Measurements from ENCODE around the gene CC2D1B.

The CC2D1B gene

GRCh38 chr1:52365746-52366516 lies at the start of gene CC2D1B:
CC2D1B (minus strand) TSS chr1:52366205; CDS start chr1:52364620, 1,585 bp downstream.
- peak within 1 kb of the TSS; percentile 97 for H3K4me3 ChIP-seq
- TF ChIP-seq POLR2AphosphoS5 (IDR thresholded peaks at IDR 0.05; ENCODE audit: borderline replicate concordance, low read depth, low read length) (peak; percentile 93), FOXP2 (optimal IDR thresholded peaks at IDR 0.05; ENCODE audit: control extremely low read depth, extremely low read length, insufficient read depth) (no peak)

GRCh38 chr1:52414942-52415341 lies 48.9 kb upstream of the CC2D1B start:
- Histone ChIP-seq H3K4me3 (no peak overlapping the region), H3K9ac (ENCODE audit: insufficient read length) (no peak overlapping the region), H3K27ac (no peak overlapping the region), H3K9me3 (ENCODE audit: low read depth, low read length) (no peaks in the 10 kb centered on the region), H3K36me3 (ENCODE audit: insufficient read depth, low read length) (peaks cover 84% of the 10 kb centered on the region)
- no peak for TF ChIP-seq POLR2AphosphoS5 (IDR thresholded peaks at IDR 0.05; ENCODE audit: borderline replicate concordance, low read depth, low read length)
- no peak for TF ChIP-seq EZH2 (IDR thresholded peaks at IDR 0.05)
- no peak for TF ChIP-seq FOXP2 (optimal IDR thresholded peaks at IDR 0.05; ENCODE audit: control extremely low read depth, extremely low read length, insufficient read depth)
- no peak for DNase-seq (ENCODE audit: low read depth, low spot score)

More at GRCh38 chr1:52365746-52366516, at the start of gene CC2D1B:
- Histone ChIP-seq H3K9ac (ENCODE audit: insufficient read length) (peak within 1 kb of the TSS; percentile 74), H3K36me3 (ENCODE audit: insufficient read depth, low read length) (peaks cover 14% of the 10 kb centered on the region; the same call in 1 of the 2 replicates), H3K9me3 (ENCODE audit: low read depth, low read length) (no peaks in the 10 kb centered on the region), H3K27ac (peak within 1 kb of the TSS; percentile 67)
- peak; percentile 60 for DNase-seq (ENCODE audit: low read depth, low spot score)

DNA sequence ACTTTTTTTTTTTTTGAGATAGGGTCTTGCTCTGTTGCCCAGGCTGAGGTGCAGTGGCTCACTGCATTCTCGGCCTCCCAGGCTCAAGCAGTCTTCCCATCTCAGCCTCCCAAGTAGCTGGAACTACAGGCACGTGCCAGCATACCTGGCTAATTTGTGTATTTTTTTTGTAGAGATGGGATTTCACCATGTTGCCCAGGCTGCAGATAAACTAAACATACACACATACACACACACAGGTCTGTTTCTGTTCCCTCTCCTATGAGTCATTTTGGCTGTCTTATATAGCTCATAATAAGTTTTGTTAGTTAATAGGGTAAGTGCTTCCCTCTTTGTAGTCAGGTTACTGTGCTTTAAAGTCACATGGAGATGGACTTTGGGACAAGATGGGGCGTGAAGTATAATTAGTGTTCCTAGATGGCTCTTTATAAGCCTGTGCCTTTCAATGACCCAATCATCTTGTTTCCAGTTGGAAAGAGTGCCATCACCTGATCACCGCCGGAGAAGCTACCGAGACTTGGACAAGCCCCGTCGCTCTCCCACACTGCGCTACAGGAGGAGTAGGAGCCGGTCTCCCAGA lies 47.5 kb upstream of the CC2D1B start:
- no peak overlapping the region for H3K4me3 ChIP-seq
- H3K36me3 ChIP-seq (ENCODE audit: insufficient read depth, low read length) = peaks cover 85% of the 10 kb centered on the region
- TF ChIP-seq POLR2AphosphoS5 (IDR thresholded peaks at IDR 0.05; ENCODE audit: borderline replicate concordance, low read depth, low read length) (no peak), FOXP2 (optimal IDR thresholded peaks at IDR 0.05; ENCODE audit: control extremely low read depth, extremely low read length, insufficient read depth) (no peak), EZH2 (IDR thresholded peaks at IDR 0.05) (no peak)
- no peak overlapping the region for H3K9ac ChIP-seq (ENCODE audit: insufficient read length)
- no peak for DNase-seq (ENCODE audit: low read depth, low spot score)
- H3K27ac ChIP-seq = no peak overlapping the region
- no peaks in the 10 kb centered on the region for H3K9me3 ChIP-seq (ENCODE audit: low read depth, low read length)

GRCh38 chr1:52404975-52405338 lies 39.0 kb upstream of the CC2D1B start:
- H3K4me3 ChIP-seq = peak overlapping the region; percentile 90
- TF ChIP-seq POLR2AphosphoS5 (IDR thresholded peaks at IDR 0.05; ENCODE audit: borderline replicate concordance, low read depth, low read length) = no peak
- TF ChIP-seq EZH2 (IDR thresholded peaks at IDR 0.05) = no peak
- TF ChIP-seq FOXP2 (optimal IDR thresholded peaks at IDR 0.05; ENCODE audit: control extremely low read depth, extremely low read length, insufficient read depth) = no peak
- no peak for DNase-seq (ENCODE audit: low read depth, low spot score)
- H3K27ac ChIP-seq = peak overlapping the region; percentile 77
- H3K36me3 ChIP-seq (ENCODE audit: insufficient read depth, low read length) = peaks cover 54% of the 10 kb centered on the region
- no peaks in the 10 kb centered on the region for H3K9me3 ChIP-seq (ENCODE audit: low read depth, low read length)
- peak overlapping the region; percentile 95 for H3K9ac ChIP-seq (ENCODE audit: insufficient read length)

DNA sequence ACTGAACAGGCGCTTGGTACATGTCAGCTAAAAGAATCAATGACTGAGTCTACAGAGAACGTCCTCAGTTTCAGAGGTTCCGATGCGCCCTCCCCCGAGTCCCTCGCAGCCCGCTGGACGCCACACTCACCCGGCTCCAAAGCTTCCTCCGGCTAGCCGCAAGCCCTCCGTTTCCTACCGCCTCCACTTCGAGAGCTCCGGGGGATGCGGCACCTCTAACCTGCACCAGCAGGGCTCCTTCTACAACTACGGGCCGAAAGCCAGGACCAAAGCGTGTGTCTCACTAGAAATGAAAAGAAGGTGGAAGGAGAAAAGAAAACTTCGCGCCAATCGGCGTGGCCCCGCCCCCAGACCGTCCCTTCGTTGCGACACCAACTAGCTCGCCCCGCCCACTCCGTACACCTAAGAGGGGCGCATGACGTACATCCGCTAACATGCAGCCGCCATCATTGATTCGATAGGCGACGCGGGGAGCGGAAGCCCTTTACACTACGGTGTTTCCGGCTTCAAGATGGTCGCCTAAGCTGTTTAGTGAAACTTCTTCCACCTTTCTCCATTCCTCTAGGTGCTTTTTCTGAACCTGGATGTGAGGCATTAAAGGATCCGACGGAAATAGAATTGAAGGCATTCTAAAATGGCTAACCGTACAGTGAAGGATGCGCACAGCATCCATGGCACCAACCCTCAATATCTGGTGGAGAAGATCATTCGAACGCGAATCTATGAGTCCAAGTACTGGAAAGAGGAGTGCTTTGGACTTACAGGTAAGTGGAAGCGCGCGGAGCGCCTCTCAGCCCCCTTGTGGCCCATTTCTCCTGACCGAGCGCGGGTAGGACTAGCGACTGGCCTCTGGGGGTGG lies 38.3 kb upstream of the CC2D1B start, which contains the start of the genes ORC1 and PRPF38A:
ORC1 (minus strand) TSS at position 308 of the 859 bp plus-strand sequence. CDS start 2,200 bp downstream, outside the sequence.
PRPF38A (plus strand) TSS at position 487 of the 859 bp plus-strand sequence; CDS start at position 635, 148 bp downstream.
- TF ChIP-seq POLR2AphosphoS5 (IDR thresholded peaks at IDR 0.05; ENCODE audit: borderline replicate concordance, low read depth, low read length) = peak; percentile 94
- no peak for TF ChIP-seq EZH2 (IDR thresholded peaks at IDR 0.05)
- peak; percentile 94 for TF ChIP-seq FOXP2 (optimal IDR thresholded peaks at IDR 0.05; ENCODE audit: control extremely low read depth, extremely low read length, insufficient read depth)
- Histone ChIP-seq H3K9ac (ENCODE audit: insufficient read length) (peak within 1 kb of the TSS; percentile 95), H3K27ac (peak within 1 kb of the TSS; percentile 77), H3K4me3 (peak within 1 kb of the TSS; percentile 90), H3K36me3 (ENCODE audit: insufficient read depth, low read length) (peaks cover 52% of the 10 kb centered on the region), H3K9me3 (ENCODE audit: low read depth, low read length) (no peaks in the 10 kb centered on the region)
- DNase-seq (ENCODE audit: low read depth, low spot score) = peak; percentile 85

DNA sequence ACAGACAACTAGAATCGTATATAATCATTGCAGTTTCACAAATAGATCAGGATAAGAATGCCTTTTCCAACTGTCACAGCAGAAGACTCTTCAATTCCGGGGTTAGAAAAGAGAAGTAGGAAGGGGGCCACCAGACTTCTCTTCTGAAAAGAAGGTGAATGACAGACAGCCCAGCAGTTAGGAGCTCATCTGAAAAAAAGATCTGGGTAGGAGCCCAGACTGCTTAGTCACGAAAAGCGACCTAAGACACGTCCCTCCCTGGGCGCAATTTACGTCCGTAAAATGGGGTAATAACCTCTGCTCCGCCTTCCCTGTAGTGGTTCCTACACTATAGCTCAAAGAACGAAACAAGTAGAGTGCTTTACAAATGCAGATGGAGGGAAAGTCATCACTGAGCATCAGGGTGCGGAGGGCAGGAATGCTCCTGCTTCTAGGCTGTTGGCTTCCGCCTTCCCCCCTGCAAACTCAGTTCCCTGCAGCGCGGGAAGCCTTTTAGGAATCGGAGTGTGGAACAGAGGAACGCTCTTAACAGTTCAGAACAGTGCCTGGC lies 37.6 kb upstream of the CC2D1B start:
- no peak for TF ChIP-seq EZH2 (IDR thresholded peaks at IDR 0.05)
- H3K36me3 ChIP-seq (ENCODE audit: insufficient read depth, low read length) = peaks cover 49% of the 10 kb centered on the region
- peak; percentile 5 for DNase-seq (ENCODE audit: low read depth, low spot score)

DNA sequence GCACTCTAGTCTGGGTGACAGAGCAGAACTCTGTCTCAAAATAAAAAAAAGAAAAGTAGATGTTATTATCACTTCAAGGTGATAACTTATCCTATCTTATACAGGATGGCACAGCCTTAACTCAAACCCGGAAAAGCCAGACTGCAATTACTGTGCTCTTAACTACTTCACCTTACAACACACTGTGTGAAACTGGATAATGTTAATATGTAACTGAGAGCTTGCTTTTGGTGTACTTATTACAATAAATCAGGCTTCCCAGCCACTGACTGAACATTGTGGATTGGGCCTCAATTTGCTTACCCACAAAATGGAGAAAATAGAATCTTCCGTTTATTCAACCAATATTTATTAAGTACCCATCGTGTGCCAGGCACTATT lies 36.8 kb upstream of the CC2D1B start:
- Histone ChIP-seq H3K36me3 (ENCODE audit: insufficient read depth, low read length) (peaks cover 45% of the 10 kb centered on the region), H3K9ac (ENCODE audit: insufficient read length) (peak overlapping the region; percentile 95), H3K4me3 (peak overlapping the region; percentile 90), H3K9me3 (ENCODE audit: low read depth, low read length) (no peaks in the 10 kb centered on the region), H3K27ac (no peak overlapping the region)
- no peak for TF ChIP-seq EZH2 (IDR thresholded peaks at IDR 0.05)
- TF ChIP-seq FOXP2 (optimal IDR thresholded peaks at IDR 0.05; ENCODE audit: control extremely low read depth, extremely low read length, insufficient read depth) = no peak
- TF ChIP-seq POLR2AphosphoS5 (IDR thresholded peaks at IDR 0.05; ENCODE audit: borderline replicate concordance, low read depth, low read length) = no peak
- DNase-seq (ENCODE audit: low read depth, low spot score) = no peak

More for the DNA sequence above, 37.6 kb upstream of the CC2D1B start:
- Histone ChIP-seq H3K9me3 (ENCODE audit: low read depth, low read length) (no peaks in the 10 kb centered on the region), H3K9ac (ENCODE audit: insufficient read length) (peak overlapping the region; percentile 95), H3K27ac (peak overlapping the region; percentile 42), H3K4me3 (peak overlapping the region; percentile 90)

All from SK-N-MC (cell line).